Measurements from ENCODE around the gene CELSR1.

Gene CELSR1

GRCh38 chr22:46329616-46330015 lies 207.8 kb downstream of the CELSR1 start:
- TF ChIP-seq, protein P1, sequence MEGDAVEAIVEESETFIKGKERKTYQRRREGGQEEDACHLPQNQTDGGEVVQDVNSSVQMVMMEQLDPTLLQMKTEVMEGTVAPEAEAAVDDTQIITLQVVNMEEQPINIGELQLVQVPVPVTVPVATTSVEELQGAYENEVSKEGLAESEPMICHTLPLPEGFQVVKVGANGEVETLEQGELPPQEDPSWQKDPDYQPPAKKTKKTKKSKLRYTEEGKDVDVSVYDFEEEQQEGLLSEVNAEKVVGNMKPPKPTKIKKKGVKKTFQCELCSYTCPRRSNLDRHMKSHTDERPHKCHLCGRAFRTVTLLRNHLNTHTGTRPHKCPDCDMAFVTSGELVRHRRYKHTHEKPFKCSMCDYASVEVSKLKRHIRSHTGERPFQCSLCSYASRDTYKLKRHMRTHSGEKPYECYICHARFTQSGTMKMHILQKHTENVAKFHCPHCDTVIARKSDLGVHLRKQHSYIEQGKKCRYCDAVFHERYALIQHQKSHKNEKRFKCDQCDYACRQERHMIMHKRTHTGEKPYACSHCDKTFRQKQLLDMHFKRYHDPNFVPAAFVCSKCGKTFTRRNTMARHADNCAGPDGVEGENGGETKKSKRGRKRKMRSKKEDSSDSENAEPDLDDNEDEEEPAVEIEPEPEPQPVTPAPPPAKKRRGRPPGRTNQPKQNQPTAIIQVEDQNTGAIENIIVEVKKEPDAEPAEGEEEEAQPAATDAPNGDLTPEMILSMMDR (IDR thresholded peaks at IDR 0.05): no peak

DNA sequence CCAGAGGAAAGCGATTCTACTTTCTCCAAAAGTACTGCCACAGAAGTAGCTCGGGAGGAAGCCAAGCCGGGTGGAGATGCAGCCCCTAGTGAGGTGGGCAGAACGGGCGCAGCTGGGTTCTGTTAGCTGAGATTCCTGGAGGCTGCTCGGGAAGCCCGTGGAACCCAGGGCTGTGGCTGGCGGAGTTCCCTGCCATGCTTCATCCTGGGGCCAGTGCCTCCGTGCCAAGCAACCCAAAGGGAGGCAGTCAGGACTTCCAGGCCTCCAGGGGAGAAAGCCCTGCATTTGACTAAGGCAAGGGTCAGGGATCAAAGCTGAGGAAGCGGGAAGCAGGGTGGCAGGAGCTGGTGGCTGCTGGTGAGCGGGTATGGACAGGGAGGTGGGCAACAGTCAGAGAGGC lies 208.6 kb downstream of the CELSR1 start:
- TF ChIP-seq, protein P1 (IDR thresholded peaks at IDR 0.05): no peak

DNA sequence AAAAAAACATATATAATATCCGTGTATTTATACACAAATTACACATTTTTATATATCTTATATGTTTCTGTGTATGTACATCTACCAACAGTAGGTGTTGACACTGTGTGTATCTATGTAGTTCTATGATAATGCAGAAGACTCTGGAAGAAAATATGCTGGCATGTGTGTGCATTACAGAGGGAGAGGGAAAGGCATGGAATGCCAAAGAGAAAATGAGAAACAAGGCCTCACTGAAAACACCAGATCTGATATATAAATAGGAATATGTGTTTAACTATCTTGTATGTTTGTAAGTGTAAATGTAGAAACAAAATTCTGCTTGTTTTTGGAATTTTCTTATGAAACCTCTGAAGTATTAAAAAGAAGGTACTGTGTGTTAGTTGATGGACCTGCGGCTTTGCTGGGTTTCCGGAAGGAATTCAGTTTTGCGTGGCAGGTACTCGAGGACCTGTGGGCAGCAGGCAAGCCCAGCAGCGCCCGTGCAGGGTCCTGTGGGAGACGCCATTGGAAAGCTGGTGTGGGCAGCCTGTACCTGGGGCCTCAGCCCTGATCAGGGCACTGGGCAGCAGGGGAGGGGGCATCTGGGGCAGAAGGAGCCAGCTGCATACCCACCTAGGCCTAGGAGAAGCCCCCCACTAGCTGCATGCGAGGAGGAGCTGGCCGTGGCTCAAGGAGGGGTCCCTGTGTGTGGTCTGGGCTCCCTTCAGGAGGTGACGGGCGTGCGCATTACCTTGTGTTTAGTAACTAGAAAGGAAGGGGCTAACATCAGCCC lies 209.5 kb downstream of the CELSR1 start:
- TF ChIP-seq, protein P1 (IDR thresholded peaks at IDR 0.05): no peak

DNA sequence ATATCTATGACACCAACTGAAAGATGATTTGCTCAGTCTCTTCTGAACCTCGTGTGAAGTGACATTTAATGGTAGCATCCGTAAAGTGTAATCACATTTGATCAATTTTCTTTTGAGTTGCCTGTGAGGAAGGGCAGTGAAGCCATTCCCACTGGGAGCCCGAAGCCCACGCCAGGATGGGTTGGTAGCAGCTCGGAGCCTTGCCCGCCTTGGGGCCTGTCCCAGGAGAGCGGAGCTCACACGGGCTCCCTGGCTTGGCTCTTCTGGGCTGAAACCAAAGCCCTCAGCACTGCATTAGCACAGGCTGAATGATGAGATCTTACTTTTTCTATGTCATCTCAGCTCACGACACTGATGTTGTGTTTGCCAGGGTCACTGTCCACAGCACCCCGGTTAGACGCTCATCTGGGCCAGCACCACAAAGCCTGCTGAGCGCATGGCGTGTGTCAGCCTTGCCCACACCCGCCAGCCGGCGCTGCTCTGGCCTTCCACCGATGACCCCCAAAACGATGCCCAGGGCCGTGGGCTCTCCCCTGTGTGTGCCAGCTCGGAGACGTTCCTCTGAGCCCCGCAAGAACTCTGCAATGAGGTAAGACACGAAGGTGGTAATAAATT lies 211.2 kb downstream of the CELSR1 start:
- TF ChIP-seq, protein P1 (IDR thresholded peaks at IDR 0.05): no peak

DNA sequence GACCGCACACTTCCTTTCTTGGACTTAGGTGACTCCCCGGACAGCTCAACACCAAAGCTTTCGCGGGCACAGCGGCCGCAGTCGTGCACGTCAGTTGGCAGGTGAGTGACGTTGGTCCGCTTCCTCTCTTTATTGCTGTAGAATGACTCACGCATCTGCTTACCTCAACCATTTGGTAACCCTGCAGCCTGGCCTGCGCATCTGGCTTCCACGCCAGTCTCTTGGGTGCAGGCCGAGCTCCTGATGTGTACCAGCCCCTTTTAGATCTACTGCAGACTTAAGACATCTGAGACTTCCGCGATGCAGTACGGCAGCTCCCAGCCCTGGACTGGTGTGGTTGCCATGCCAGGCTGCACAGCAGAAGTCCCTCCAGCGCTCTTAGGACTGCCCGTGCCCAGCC lies 214.3 kb downstream of the CELSR1 start:
- TF ChIP-seq, protein P1 (IDR thresholded peaks at IDR 0.05): no peak

DNA sequence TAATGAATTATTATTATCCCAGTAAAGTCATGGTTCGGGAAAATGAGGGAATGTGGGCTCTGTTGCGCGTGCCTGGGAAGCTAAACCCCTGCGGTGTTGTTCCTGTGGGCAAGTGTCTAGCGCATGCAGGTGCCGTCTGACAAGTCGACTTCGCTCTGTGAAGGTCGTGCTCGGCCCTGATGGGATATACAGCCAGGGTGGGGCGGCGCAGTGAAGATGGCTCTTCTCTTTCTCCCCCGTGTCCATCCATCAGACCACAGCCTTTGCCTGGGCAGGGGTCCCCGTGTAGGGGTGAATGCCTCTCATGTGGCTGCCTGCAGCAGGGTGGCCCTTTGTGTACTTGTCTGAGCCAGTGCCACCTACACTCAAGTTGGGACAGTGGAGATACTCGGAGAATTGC lies 214.7 kb downstream of the CELSR1 start:
- TF ChIP-seq, protein P1 (IDR thresholded peaks at IDR 0.05): no peak

DNA sequence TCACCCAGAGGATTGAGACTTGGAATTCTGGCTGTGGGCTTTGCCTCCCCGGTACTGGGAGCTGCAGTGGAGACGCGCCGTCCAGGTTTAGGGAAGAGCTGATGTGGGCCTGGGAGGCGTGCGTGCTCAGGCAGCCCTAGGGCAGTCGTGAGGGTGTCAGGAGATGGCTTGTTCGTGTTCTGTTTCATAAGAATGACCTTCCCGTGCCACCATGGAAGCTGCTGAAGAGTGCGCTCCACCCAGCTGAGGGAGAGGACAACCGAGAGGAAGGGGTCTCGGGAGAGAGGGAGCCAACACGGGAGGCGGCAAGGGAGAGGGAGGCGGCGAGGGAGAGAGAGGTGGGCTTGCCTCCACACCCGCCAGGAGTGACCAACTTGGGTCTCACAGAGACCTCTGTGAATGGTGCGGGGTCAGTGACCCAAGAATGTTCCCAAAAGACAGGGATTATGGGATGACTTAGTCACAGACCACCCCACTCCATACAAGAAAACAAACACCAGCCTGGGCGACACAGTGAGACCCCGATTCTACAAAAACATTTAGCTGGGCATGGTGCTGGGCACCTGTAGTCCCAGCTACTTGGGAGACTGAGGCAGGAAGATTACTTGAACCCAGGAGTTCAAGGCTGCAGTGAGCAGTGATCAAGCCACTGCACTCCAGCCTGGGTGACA lies 216.6 kb downstream of the CELSR1 start:
- TF ChIP-seq, protein P1 (IDR thresholded peaks at IDR 0.05): no peak
